K562 (cell line): Measurements from ENCODE around the gene SND1. TPM values are rescaled to one million over a fixed set of nuclear protein-coding genes. Genes with fewer than 3 reads are reported as not detected.

Experiments
- CC2D1A ChIP-seq: fragments of 450-650 bp; IDR thresholded peaks from 2 replicates; pipeline ENCODE4 v1.6.1; 2017; ENCODE audit warnings: mild to moderate bottlenecking
- CREB1 ChIP-seq, 2 experiments: sonication (generic) in 1 of 2; formaldehyde crosslinking in 1 of 2; IDR thresholded peaks; 2 replicates each; pipeline versions ENCODE4 v1.6.1 to v1.8.0; 2012 to 2022; ENCODE audit warnings: inconsistent platforms in 1 of 2, mild to moderate bottlenecking in 1 of 2, missing genetic modification reagents in 1 of 2, moderate library complexity in 1 of 2
- DPF2 ChIP-seq: fragments of 450-650 bp; IDR thresholded peaks from 2 replicates; pipeline ENCODE4 v1.6.1; 2016
- JUND ChIP-seq, 2 experiments: IDR thresholded peaks; 2 replicates in 1 of 2; 3 replicates in 1 of 2; pipeline ENCODE4 v1.6.1; 2011; ENCODE audit warnings: borderline replicate concordance in 2 of 2, low read depth in 2 of 2, low read length in 2 of 2, improper control_type of control experiment in 1 of 2, missing biosample characterization in 1 of 2, missing genetic modification characterization in 1 of 2, missing genetic modification reagents in 1 of 2
- LEF1 ChIP-seq: fragments of 450-650 bp; IDR thresholded peaks from 2 replicates; pipeline ENCODE4 v1.6.1; 2016; ENCODE audit warnings: mild to moderate bottlenecking
- MAFK ChIP-seq: IDR thresholded peaks from 2 replicates; pipeline ENCODE4 v1.6.1; 2011; ENCODE audit warnings: low read length, improper control_type of control experiment
- NEUROD1 ChIP-seq: fragments of 150-350 bp; IDR thresholded peaks from 2 replicates; pipeline ENCODE4 v1.6.1; 2014; ENCODE audit warnings: borderline replicate concordance, low read length, low read depth; ENCODE audit not compliant: partially characterized antibody
- PML ChIP-seq: IDR thresholded peaks from 2 replicates; pipeline ENCODE4 v1.6.1; 2012; ENCODE audit warnings: low read length, inconsistent platforms
- SOX6 ChIP-seq: fragments of 450-650 bp; IDR thresholded peaks from 2 replicates; pipeline ENCODE4 v1.6.1; 2014; ENCODE audit warnings: mild to moderate bottlenecking
- ZC3H11A ChIP-seq: IDR thresholded peaks from 2 replicates; pipeline ENCODE4 v1.6.1; 2012; ENCODE audit warnings: low read depth, low read length, improper control_type of control experiment
- ZSCAN32 ChIP-seq: fragments of 450-650 bp; formaldehyde crosslinking; IDR thresholded peaks from 2 replicates; pipeline ENCODE4 v1.4.0; 2020; ENCODE audit warnings: mild to moderate bottlenecking, moderate library complexity
- polyA plus RNA-seq, 8 experiments: library from polyadenylated mRNA; depleted of rRNA in 4 of 8; stranded (reverse) in 5 of 8; unstranded in 3 of 8; fragments of >200 nt; fragmentation: Nextera tagmentation in 2 of 8; fragmentation: Illumina TruSeq in 1 of 8; extraction: Ambion mirVana in 2 of 8; extraction: Trizol in 1 of 8; gene quantifications; 2 replicates each; pipeline versions ENCODE4 v1.2.1 to v1.2.3, GENCODE V29; 2011 to 2014; ENCODE audit warnings: inconsistent platforms in 1 of 8, missing spikeins in 1 of 8
- total RNA-seq, 7 experiments: library from RNA; depleted of rRNA in 6 of 7; stranded (reverse); fragments of >200 nt in 6 of 7; fragmentation: Illumina TruSeq in 2 of 7; extraction: Trizol in 2 of 7; gene quantifications; 2 replicates each; pipeline versions ENCODE4 v1.2.1 to v1.2.3, GENCODE V29; 2011 to 2021; ENCODE audit warnings: low replicate concordance in 1 of 7
- TF ChIP-seq, protein P1 (sequence below), 2 experiments: fragments of 450-650 bp in 1 of 2; sonication (generic) in 1 of 2; formaldehyde crosslinking in 1 of 2; IDR thresholded peaks; 2 replicates each; pipeline versions ENCODE4 v1.7.1 to v1.9.0; 2016 to 2022; ENCODE audit warnings: inconsistent platforms in 1 of 2, mild to moderate bottlenecking in 1 of 2, missing genetic modification reagents in 1 of 2
- TF ChIP-seq, protein P2 (sequence below), 2 experiments: fragments of 450-650 bp; IDR thresholded peaks; 2 replicates each; pipeline ENCODE4 v1.6.1; 2016
- TF ChIP-seq, protein P3 (sequence below): fragments of 250-450 bp; sonication (Bioruptor Pico); IDR thresholded peaks from 2 replicates; pipeline ENCODE4 v1.5.0; 2022; ENCODE audit warnings: mild to moderate bottlenecking

SND1 gene
- total and polyA plus RNA-seq, 9 of the 15 experiments (the other 6 are each of a cell fraction or from before 2014, with no cell fraction given) = 46.5 to 307 (median 191) TPM

DNA sequence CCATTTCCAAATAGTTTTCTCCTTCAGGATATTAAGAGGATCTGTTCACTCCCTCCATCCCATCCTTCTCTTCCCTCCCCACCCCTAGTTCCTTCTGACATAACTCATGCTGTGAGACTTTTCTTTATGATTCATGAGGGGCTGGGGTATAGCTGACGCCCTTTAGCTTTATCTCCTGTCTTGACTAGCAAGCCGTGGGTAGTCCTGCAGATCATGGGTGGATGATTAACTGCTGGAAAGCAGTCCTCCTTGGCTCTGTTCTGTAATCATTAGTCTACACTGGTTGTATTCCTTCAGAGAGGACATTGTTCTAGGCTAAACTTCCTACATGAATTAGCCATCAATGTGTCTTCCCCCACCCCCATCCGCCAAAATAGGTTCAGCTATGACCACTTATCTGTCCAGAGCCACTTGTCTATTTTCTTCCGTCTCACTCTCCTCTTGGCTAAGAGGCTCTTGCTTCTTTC lies 243.9 kb downstream of the SND1 start (continued):
- TF ChIP-seq, protein P1, sequence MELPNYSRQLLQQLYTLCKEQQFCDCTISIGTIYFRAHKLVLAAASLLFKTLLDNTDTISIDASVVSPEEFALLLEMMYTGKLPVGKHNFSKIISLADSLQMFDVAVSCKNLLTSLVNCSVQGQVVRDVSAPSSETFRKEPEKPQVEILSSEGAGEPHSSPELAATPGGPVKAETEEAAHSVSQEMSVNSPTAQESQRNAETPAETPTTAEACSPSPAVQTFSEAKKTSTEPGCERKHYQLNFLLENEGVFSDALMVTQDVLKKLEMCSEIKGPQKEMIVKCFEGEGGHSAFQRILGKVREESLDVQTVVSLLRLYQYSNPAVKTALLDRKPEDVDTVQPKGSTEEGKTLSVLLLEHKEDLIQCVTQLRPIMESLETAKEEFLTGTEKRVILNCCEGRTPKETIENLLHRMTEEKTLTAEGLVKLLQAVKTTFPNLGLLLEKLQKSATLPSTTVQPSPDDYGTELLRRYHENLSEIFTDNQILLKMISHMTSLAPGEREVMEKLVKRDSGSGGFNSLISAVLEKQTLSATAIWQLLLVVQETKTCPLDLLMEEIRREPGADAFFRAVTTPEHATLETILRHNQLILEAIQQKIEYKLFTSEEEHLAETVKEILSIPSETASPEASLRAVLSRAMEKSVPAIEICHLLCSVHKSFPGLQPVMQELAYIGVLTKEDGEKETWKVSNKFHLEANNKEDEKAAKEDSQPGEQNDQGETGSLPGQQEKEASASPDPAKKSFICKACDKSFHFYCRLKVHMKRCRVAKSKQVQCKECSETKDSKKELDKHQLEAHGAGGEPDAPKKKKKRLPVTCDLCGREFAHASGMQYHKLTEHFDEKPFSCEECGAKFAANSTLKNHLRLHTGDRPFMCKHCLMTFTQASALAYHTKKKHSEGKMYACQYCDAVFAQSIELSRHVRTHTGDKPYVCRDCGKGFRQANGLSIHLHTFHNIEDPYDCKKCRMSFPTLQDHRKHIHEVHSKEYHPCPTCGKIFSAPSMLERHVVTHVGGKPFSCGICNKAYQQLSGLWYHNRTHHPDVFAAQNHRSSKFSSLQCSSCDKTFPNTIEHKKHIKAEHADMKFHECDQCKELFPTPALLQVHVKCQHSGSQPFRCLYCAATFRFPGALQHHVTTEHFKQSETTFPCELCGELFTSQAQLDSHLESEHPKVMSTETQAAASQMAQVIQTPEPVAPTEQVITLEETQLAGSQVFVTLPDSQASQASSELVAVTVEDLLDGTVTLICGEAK (IDR thresholded peaks at IDR 0.05) = 0 out of 2 replicates have a peak, but pooled peaks have one; percentile 3
- TF ChIP-seq, protein P1 (CRISPR knock-in tag; IDR thresholded peaks at IDR 0.05) = no peak
- TF ChIP-seq SOX6 (peak; percentile 65; the same call in 1 of the 2 replicates), ZC3H11A (no peak), LEF1 (peak; percentile 38; the same call in 1 of the 2 replicates), ZSCAN32 (peak; percentile 42; the same call in 1 of the 2 replicates), JUND (IDR thresholded peaks at IDR 0.05; ENCODE audit: borderline replicate concordance, low read depth, low read length) (peak; percentile 66; the same call in 1 of the 2 replicates), JUND (tag; IDR thresholded peaks at IDR 0.05; ENCODE audit: borderline replicate concordance, low read depth, low read length) (peak; percentile 70; the same call in 1 of the 3 replicates), NEUROD1 (peak; percentile 33), PML (peak; percentile 52; the same call in 1 of the 2 replicates), CC2D1A (peak; percentile 25; the same call in 1 of the 2 replicates), DPF2 (peak; percentile 82), MAFK (0 out of 2 replicates have a peak, but pooled peaks have one; percentile 9), CREB1 (IDR thresholded peaks at IDR 0.05) (peak; percentile 57; the same call in 1 of the 2 replicates), CREB1 (CRISPR knock-in tag; IDR thresholded peaks at IDR 0.05) (no peak)
- TF ChIP-seq, protein P2, sequence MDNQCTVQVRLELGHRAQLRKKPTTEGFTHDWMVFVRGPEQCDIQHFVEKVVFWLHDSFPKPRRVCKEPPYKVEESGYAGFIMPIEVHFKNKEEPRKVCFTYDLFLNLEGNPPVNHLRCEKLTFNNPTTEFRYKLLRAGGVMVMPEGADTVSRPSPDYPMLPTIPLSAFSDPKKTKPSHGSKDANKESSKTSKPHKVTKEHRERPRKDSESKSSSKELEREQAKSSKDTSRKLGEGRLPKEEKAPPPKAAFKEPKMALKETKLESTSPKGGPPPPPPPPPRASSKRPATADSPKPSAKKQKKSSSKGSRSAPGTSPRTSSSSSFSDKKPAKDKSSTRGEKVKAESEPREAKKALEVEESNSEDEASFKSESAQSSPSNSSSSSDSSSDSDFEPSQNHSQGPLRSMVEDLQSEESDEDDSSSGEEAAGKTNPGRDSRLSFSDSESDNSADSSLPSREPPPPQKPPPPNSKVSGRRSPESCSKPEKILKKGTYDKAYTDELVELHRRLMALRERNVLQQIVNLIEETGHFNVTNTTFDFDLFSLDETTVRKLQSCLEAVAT (IDR thresholded peaks at IDR 0.05) = 0 out of 4 replicates have a peak, but pooled peaks of 1 of the 2 experiments have one; percentile 19
- TF ChIP-seq, protein P3, sequence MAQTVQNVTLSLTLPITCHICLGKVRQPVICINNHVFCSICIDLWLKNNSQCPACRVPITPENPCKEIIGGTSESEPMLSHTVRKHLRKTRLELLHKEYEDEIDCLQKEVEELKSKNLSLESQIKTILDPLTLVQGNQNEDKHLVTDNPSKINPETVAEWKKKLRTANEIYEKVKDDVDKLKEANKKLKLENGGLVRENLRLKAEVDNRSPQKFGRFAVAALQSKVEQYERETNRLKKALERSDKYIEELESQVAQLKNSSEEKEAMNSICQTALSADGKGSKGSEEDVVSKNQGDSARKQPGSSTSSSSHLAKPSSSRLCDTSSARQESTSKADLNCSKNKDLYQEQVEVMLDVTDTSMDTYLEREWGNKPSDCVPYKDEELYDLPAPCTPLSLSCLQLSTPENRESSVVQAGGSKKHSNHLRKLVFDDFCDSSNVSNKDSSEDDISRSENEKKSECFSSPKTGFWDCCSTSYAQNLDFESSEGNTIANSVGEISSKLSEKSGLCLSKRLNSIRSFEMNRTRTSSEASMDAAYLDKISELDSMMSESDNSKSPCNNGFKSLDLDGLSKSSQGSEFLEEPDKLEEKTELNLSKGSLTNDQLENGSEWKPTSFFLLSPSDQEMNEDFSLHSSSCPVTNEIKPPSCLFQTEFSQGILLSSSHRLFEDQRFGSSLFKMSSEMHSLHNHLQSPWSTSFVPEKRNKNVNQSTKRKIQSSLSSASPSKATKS (CRISPR knock-in tag) = no peak
